ENCODE data around the gene TRAF3. TPM values are rescaled to one million over a fixed set of nuclear protein-coding genes. Genes with fewer than 3 reads are reported as not detected.

Gene TRAF3
- polyA plus RNA-seq, 1 of the 3 experiments (the other 2 are of a cell fraction), result 17.9 TPM

DNA sequence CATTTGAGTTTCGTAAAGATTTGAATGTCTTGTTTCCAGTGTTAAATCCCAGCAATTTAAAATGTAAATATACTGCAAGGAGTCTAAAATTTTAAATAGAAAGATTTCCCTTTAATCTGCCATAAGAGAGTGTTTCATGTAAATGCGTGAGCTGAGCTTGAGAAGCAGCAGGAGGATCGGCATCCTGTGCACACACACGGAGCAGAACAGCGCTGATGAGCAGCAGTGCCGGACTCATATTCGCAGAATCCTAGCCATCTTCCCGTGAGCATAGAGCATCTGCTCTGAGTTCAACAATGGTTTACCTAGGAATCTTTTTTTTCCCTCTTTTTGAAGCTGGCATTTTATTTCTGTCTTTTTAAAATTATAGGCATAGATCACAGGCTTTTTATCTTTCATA is 115.4 kb downstream of the TRAF3 start:
- Histone ChIP-seq H3K4me3 (ENCODE audit: low read depth in 2 of 2, low read length in 1 of 2) (no peak overlapping the region), H4K20me1 (ENCODE audit: insufficient read depth) (no peaks in the 10 kb centered on the region), H3K4me1 (ENCODE audit: control insufficient read depth in 1 of 2, insufficient read depth in 2 of 2, low read depth in 1 of 2, low read length in 1 of 2) (no peaks in the 10 kb centered on the region), H3K9ac (no peak overlapping the region), H3K4me2 (no peak overlapping the region), H3K9me3 (no peaks in the 10 kb centered on the region), H3K27ac (ENCODE audit: low read depth in 2 of 2, low read length in 1 of 2) (no peak overlapping the region), H3K36me3 (replicated peaks in 1 of 2; ENCODE audit: control insufficient read depth in 1 of 2, insufficient read depth in 2 of 2, low read length in 1 of 2) (peaks cover 21 to 30% of the 10 kb centered on the region in 2 experiments), H3K9me2 (no peaks in the 10 kb centered on the region), H2AFZ (ENCODE audit: low read depth) (no peak overlapping the region), H3K79me2 (ENCODE audit: insufficient read depth) (no peaks in the 10 kb centered on the region), H3F3A (replicated peaks; ENCODE audit: insufficient read depth) (no peaks in the 10 kb centered on the region), H3K27me3 (ENCODE audit: insufficient read depth) (no peaks in the 10 kb centered on the region)
- ChIA-PET POLR2A (no interaction called here), CTCF (no interaction called here)
- no peak for DNase-seq
- 96% methylated on average over 8 of the region's 8 CpGs for WGBS (ENCODE audit: low lambda C conversion rate)
- TF ChIP-seq RXRA (IDR thresholded peaks at IDR 0.05; ENCODE audit: borderline replicate concordance, low read depth) (no peak), EZH2phosphoT487 (IDR thresholded peaks at IDR 0.05; ENCODE audit: borderline replicate concordance, low read depth) (no peak), GABPA (IDR thresholded peaks at IDR 0.05; ENCODE audit: low read depth) (no peak), NRF1 (IDR thresholded peaks at IDR 0.05; ENCODE audit: low read depth, low read length) (no peak), SIN3A (IDR thresholded peaks at IDR 0.05; ENCODE audit: borderline replicate concordance, low read depth, low read length) (no peak)
- TF ChIP-seq, protein P1, sequence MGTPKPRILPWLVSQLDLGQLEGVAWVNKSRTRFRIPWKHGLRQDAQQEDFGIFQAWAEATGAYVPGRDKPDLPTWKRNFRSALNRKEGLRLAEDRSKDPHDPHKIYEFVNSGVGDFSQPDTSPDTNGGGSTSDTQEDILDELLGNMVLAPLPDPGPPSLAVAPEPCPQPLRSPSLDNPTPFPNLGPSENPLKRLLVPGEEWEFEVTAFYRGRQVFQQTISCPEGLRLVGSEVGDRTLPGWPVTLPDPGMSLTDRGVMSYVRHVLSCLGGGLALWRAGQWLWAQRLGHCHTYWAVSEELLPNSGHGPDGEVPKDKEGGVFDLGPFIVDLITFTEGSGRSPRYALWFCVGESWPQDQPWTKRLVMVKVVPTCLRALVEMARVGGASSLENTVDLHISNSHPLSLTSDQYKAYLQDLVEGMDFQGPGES (IDR thresholded peaks at IDR 0.05; ENCODE audit: low read depth, low read length), result no peak

DNA sequence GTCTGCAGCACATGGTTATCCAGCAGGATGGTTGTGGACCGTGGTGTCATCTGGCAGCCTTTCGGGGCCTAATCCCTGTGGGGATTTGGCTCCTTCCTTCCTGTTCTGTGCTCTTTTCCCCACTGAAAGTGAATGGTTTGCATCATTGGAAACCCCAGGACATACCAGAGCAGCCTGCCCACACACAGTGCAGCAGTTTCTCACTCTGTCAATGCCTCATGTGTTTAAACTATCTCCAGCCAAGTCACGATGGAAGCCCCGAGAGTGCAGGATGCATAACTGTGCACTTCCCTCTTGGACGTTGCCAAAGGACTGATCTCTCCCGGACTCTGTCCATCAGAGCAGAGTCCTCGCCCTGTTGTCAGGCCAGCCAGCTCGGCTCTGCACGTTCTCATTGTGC is 116.2 kb downstream of the TRAF3 start:
- Histone ChIP-seq H3K79me2 (ENCODE audit: insufficient read depth) (no peaks in the 10 kb centered on the region), H2AFZ (ENCODE audit: low read depth) (no peak overlapping the region), H3K9ac (no peak overlapping the region), H3K4me2 (no peak overlapping the region), H3K36me3 (replicated peaks in 1 of 2; ENCODE audit: control insufficient read depth in 1 of 2, insufficient read depth in 2 of 2, low read length in 1 of 2) (peaks cover 23 to 31% of the 10 kb centered on the region in 2 experiments), H3F3A (replicated peaks; ENCODE audit: insufficient read depth) (no peaks in the 10 kb centered on the region), H3K4me3 (ENCODE audit: low read depth in 2 of 2, low read length in 1 of 2) (no peak overlapping the region), H3K27ac (ENCODE audit: low read depth in 2 of 2, low read length in 1 of 2) (no peak overlapping the region), H3K27me3 (ENCODE audit: insufficient read depth) (no peaks in the 10 kb centered on the region), H3K9me3 (no peaks in the 10 kb centered on the region), H3K4me1 (ENCODE audit: control insufficient read depth in 1 of 2, insufficient read depth in 2 of 2, low read depth in 1 of 2, low read length in 1 of 2) (no peaks in the 10 kb centered on the region), H3K9me2 (no peaks in the 10 kb centered on the region), H4K20me1 (ENCODE audit: insufficient read depth) (no peaks in the 10 kb centered on the region)
- ChIA-PET CTCF (interaction anchor here (0.7 kb wide), 1 partner anchor 17 kb away, joined by 3 read pairs; no protein-coding TSS in a partner anchor), POLR2A (no interaction called here)
- DNase-seq, result no peak
- WGBS (ENCODE audit: low lambda C conversion rate), result 94% methylated on average over 9 of the region's 9 CpGs
- TF ChIP-seq CHD2 (IDR thresholded peaks at IDR 0.05; ENCODE audit: low read length, partially characterized antibody) (no peak), EP300 (IDR thresholded peaks at IDR 0.05; ENCODE audit: borderline replicate concordance in 1 of 2, low read depth in 1 of 2, low read length in 1 of 2) (no peak), JUND (IDR thresholded peaks at IDR 0.05) (no peak), SMC3 (IDR thresholded peaks at IDR 0.05; ENCODE audit: low read depth, low read length) (no peak), NFIC (IDR thresholded peaks at IDR 0.05; ENCODE audit: borderline replicate concordance) (no peak), TCF12 (IDR thresholded peaks at IDR 0.05) (no peak), FOXJ3 (CRISPR knock-in tag; IDR thresholded peaks at IDR 0.05) (no peak), TAF1 (IDR thresholded peaks at IDR 0.05; ENCODE audit: borderline replicate concordance, low read depth, low read length) (no peak), POLR2AphosphoS5 (IDR thresholded peaks at IDR 0.05; ENCODE audit: low read depth, low read length) (no peak), MEF2A (IDR thresholded peaks at IDR 0.05; ENCODE audit: borderline replicate concordance, low read depth) (no peak), EZH2phosphoT487 (IDR thresholded peaks at IDR 0.05; ENCODE audit: borderline replicate concordance, low read depth) (no peak), FOSL2 (IDR thresholded peaks at IDR 0.05; ENCODE audit: borderline replicate concordance, low read depth) (no peak), RAD21 (IDR thresholded peaks at IDR 0.05; ENCODE audit: low read length) (no peak), YY1 (IDR thresholded peaks at IDR 0.05; ENCODE audit: low read depth) (no peak)
- TF ChIP-seq, protein P2, sequence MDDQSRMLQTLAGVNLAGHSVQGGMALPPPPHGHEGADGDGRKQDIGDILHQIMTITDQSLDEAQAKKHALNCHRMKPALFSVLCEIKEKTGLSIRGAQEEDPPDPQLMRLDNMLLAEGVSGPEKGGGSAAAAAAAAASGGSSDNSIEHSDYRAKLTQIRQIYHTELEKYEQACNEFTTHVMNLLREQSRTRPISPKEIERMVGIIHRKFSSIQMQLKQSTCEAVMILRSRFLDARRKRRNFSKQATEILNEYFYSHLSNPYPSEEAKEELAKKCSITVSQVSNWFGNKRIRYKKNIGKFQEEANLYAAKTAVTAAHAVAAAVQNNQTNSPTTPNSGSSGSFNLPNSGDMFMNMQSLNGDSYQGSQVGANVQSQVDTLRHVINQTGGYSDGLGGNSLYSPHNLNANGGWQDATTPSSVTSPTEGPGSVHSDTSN (IDR thresholded peaks at IDR 0.05), result no peak
- TF ChIP-seq, protein P3, sequence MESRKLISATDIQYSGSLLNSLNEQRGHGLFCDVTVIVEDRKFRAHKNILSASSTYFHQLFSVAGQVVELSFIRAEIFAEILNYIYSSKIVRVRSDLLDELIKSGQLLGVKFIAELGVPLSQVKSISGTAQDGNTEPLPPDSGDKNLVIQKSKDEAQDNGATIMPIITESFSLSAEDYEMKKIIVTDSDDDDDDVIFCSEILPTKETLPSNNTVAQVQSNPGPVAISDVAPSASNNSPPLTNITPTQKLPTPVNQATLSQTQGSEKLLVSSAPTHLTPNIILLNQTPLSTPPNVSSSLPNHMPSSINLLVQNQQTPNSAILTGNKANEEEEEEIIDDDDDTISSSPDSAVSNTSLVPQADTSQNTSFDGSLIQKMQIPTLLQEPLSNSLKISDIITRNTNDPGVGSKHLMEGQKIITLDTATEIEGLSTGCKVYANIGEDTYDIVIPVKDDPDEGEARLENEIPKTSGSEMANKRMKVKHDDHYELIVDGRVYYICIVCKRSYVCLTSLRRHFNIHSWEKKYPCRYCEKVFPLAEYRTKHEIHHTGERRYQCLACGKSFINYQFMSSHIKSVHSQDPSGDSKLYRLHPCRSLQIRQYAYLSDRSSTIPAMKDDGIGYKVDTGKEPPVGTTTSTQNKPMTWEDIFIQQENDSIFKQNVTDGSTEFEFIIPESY (IDR thresholded peaks at IDR 0.05; ENCODE audit: borderline replicate concordance, low read depth), result no peak
- TF ChIP-seq, protein P4, sequence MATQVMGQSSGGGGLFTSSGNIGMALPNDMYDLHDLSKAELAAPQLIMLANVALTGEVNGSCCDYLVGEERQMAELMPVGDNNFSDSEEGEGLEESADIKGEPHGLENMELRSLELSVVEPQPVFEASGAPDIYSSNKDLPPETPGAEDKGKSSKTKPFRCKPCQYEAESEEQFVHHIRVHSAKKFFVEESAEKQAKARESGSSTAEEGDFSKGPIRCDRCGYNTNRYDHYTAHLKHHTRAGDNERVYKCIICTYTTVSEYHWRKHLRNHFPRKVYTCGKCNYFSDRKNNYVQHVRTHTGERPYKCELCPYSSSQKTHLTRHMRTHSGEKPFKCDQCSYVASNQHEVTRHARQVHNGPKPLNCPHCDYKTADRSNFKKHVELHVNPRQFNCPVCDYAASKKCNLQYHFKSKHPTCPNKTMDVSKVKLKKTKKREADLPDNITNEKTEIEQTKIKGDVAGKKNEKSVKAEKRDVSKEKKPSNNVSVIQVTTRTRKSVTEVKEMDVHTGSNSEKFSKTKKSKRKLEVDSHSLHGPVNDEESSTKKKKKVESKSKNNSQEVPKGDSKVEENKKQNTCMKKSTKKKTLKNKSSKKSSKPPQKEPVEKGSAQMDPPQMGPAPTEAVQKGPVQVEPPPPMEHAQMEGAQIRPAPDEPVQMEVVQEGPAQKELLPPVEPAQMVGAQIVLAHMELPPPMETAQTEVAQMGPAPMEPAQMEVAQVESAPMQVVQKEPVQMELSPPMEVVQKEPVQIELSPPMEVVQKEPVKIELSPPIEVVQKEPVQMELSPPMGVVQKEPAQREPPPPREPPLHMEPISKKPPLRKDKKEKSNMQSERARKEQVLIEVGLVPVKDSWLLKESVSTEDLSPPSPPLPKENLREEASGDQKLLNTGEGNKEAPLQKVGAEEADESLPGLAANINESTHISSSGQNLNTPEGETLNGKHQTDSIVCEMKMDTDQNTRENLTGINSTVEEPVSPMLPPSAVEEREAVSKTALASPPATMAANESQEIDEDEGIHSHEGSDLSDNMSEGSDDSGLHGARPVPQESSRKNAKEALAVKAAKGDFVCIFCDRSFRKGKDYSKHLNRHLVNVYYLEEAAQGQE (IDR thresholded peaks at IDR 0.05; ENCODE audit: low read depth, low read length), result no peak

All from SK-N-SH (cell line).